SK-N-SH treated with all-trans-retinoic acid at 6 μM for 48 hours (cell line): ENCODE measurements around the gene HHIPL1.

Source experiments
- ATAC-seq: fragments of 200-7000 bp; cut with Tn5 transposase; 3 replicates; pipeline ENCODE4 v1.9.1; 2020; ENCODE audit warnings: mild to moderate bottlenecking, moderate library complexity
- BACH2 ChIP-seq: fragments of 250-450 bp; sonication (Bioruptor Pico); IDR thresholded peaks from 2 replicates; pipeline ENCODE4 v1.9.0; 2021; ENCODE audit warnings: mild to moderate bottlenecking, borderline replicate concordance
- CREB5 ChIP-seq: fragments of 250-450 bp; sonication (Bioruptor Pico); IDR thresholded peaks from 2 replicates; pipeline ENCODE4 v1.5.1; 2020; ENCODE audit warnings: low read depth, mild to moderate bottlenecking, moderate library complexity
- CSRNP3 ChIP-seq: fragments of 250-450 bp; sonication (Bioruptor Pico); IDR thresholded peaks from 2 replicates; pipeline ENCODE4 v1.5.1; 2021; ENCODE audit warnings: mild to moderate bottlenecking, moderate library complexity
- ESRRG ChIP-seq: fragments of 250-450 bp; sonication (Bioruptor Pico); IDR thresholded peaks from 2 replicates; pipeline ENCODE4 v1.6.1; 2021; ENCODE audit warnings: mild to moderate bottlenecking
- GLIS3 ChIP-seq: fragments of 250-450 bp; sonication (Bioruptor Pico); IDR thresholded peaks from 2 replicates; pipeline ENCODE4 v1.5.0; 2020; ENCODE audit warnings: mild to moderate bottlenecking, moderate library complexity
- ISL1 ChIP-seq: fragments of 250-450 bp; sonication (Bioruptor Pico); IDR thresholded peaks from 2 replicates; pipeline ENCODE4 v2.1.2; 2022; ENCODE audit warnings: mild to moderate bottlenecking, moderate library complexity
- PATZ1 ChIP-seq: fragments of 250-450 bp; sonication (Bioruptor Pico); IDR thresholded peaks from 2 replicates; pipeline ENCODE4 v1.8.0; 2020; ENCODE audit warnings: mild to moderate bottlenecking, moderate library complexity, borderline replicate concordance
- POU6F1 ChIP-seq: fragments of 250-450 bp; sonication (Bioruptor Pico); IDR thresholded peaks from 2 replicates; pipeline ENCODE4 v1.8.0; 2021; ENCODE audit warnings: low read depth, mild to moderate bottlenecking, moderate library complexity, borderline replicate concordance
- PPARA ChIP-seq: fragments of 250-450 bp; sonication (Bioruptor Pico); IDR thresholded peaks from 2 replicates; pipeline ENCODE4 v1.5.0; 2020; ENCODE audit warnings: mild to moderate bottlenecking, borderline replicate concordance
- RARB ChIP-seq: fragments of 250-450 bp; sonication (Bioruptor Pico); IDR thresholded peaks from 2 replicates; pipeline ENCODE4 v1.8.0; 2021; ENCODE audit warnings: mild to moderate bottlenecking, moderate library complexity
- TCF4 ChIP-seq: fragments of 250-450 bp; sonication (Bioruptor Pico); IDR thresholded peaks from 2 replicates; pipeline ENCODE4 v1.8.0; 2021; ENCODE audit warnings: mild to moderate bottlenecking, moderate library complexity, borderline replicate concordance
- TSHZ2 ChIP-seq: fragments of 250-450 bp; sonication (Bioruptor Pico); IDR thresholded peaks from 2 replicates; pipeline ENCODE4 v1.5.0; 2020; ENCODE audit warnings: mild to moderate bottlenecking, moderate library complexity
- ZC3H10 ChIP-seq: fragments of 250-450 bp; sonication (Bioruptor Pico); IDR thresholded peaks from 2 replicates; pipeline ENCODE4 v1.5.1; 2021; ENCODE audit warnings: mild to moderate bottlenecking, moderate library complexity
- ZFP3 ChIP-seq: fragments of 250-450 bp; sonication (Bioruptor Pico); IDR thresholded peaks from 2 replicates; pipeline ENCODE4 v1.5.0; 2020; ENCODE audit warnings: mild to moderate bottlenecking, moderate library complexity
- ZFP30 ChIP-seq: fragments of 450-650 bp; formaldehyde crosslinking; IDR thresholded peaks from 2 replicates; pipeline ENCODE4 v1.5.0; 2022; ENCODE audit warnings: mild to moderate bottlenecking, moderate library complexity
- ZNF70 ChIP-seq: fragments of 450-650 bp; formaldehyde crosslinking; IDR thresholded peaks from 2 replicates; pipeline ENCODE4 v1.5.0; 2020; ENCODE audit warnings: mild to moderate bottlenecking, moderate library complexity
- ZNF8 ChIP-seq: fragments of 450-650 bp; formaldehyde crosslinking; IDR thresholded peaks from 2 replicates; pipeline ENCODE4 v1.5.0; 2020; ENCODE audit warnings: mild to moderate bottlenecking, moderate library complexity

HHIPL1 gene

GRCh38 chr14:99728231-99728920 lies 83.4 kb downstream of the HHIPL1 start:
- no peak for ATAC-seq
- no peak for TF ChIP-seq RARB (CRISPR knock-in tag)
- no peak for TF ChIP-seq ISL1 (CRISPR knock-in tag)
- TF ChIP-seq ZFP30 (CRISPR knock-in tag), result no peak
- no peak for TF ChIP-seq CSRNP3 (CRISPR knock-in tag)
- TF ChIP-seq CREB5 (CRISPR knock-in tag), result no peak
- TF ChIP-seq, all 23 proteins: peak for 0

- no peak for TF ChIP-seq PPARA (CRISPR knock-in tag)
- no peak for TF ChIP-seq ZNF70 (CRISPR knock-in tag)
- no peak for TF ChIP-seq TSHZ2
- TF ChIP-seq ZFP3 (CRISPR knock-in tag), result no peak
- no peak for TF ChIP-seq ESRRG (CRISPR knock-in tag)
- no peak for TF ChIP-seq ZNF8
- no peak for TF ChIP-seq GLIS3 (CRISPR knock-in tag)
- TF ChIP-seq RARB (CRISPR knock-in tag), result no peak
- no peak for TF ChIP-seq ZC3H10 (CRISPR knock-in tag)
- TF ChIP-seq CSRNP3 (CRISPR knock-in tag), result no peak
- no peak for TF ChIP-seq TCF4 (CRISPR knock-in tag)
- TF ChIP-seq BACH2 (CRISPR knock-in tag), result no peak
- TF ChIP-seq ISL1 (CRISPR knock-in tag), result no peak
- TF ChIP-seq PATZ1 (CRISPR knock-in tag), result no peak
- no peak for TF ChIP-seq POU6F1 (CRISPR knock-in tag)
- TF ChIP-seq, all 23 proteins: peak for 0
- ATAC-seq, result no peak
These were observed 84.1 kb downstream of the HHIPL1 start for GRCh38 chr14:99728981-99729451.
